Aortic smooth muscle cell (primary cell): ENCODE results near the gene STRN3. TPM values are rescaled to one million over a fixed set of nuclear protein-coding genes. Genes with fewer than 3 reads are reported as not detected.

Experiments used
- total RNA-seq: library from RNA; depleted of rRNA; stranded (reverse); fragments of >200 nt; gene quantifications from 2 replicates; pipeline ENCODE4 v1.2.3, GENCODE V29; 2014

STRN3 gene, protein sequence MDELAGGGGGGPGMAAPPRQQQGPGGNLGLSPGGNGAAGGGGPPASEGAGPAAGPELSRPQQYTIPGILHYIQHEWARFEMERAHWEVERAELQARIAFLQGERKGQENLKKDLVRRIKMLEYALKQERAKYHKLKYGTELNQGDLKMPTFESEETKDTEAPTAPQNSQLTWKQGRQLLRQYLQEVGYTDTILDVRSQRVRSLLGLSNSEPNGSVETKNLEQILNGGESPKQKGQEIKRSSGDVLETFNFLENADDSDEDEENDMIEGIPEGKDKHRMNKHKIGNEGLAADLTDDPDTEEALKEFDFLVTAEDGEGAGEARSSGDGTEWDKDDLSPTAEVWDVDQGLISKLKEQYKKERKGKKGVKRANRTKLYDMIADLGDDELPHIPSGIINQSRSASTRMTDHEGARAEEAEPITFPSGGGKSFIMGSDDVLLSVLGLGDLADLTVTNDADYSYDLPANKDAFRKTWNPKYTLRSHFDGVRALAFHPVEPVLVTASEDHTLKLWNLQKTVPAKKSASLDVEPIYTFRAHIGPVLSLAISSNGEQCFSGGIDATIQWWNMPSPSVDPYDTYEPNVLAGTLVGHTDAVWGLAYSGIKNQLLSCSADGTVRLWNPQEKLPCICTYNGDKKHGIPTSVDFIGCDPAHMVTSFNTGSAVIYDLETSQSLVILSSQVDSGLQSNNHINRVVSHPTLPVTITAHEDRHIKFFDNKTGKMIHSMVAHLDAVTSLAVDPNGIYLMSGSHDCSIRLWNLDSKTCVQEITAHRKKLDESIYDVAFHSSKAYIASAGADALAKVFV
- total RNA-seq: 68.4 and 78.6 TPM in 2 replicates

DNA sequence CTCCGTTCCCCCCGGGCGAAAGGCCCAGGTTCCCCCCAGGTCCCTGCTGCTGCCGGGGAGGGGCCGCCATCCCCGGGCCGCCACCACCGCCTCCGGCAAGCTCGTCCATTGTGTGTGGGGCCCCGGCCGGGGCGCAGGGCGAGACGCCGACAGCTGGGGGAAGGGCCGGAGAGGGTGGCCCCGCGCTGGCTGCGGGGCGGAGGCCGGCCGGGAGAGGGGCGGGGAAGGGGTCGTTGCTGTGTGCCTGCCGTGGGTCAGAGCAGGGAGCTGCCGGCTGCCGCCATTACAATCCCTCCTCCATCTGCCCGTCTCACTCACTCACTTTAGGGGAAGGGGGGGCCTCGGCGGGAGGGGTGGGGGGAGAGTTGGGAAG lies at the start of gene STRN3:
Gene STRN3 (minus strand): TSS at position 303 of the 373 bp plus-strand sequence. CDS start 194 bp downstream, at position 109.

DNA sequence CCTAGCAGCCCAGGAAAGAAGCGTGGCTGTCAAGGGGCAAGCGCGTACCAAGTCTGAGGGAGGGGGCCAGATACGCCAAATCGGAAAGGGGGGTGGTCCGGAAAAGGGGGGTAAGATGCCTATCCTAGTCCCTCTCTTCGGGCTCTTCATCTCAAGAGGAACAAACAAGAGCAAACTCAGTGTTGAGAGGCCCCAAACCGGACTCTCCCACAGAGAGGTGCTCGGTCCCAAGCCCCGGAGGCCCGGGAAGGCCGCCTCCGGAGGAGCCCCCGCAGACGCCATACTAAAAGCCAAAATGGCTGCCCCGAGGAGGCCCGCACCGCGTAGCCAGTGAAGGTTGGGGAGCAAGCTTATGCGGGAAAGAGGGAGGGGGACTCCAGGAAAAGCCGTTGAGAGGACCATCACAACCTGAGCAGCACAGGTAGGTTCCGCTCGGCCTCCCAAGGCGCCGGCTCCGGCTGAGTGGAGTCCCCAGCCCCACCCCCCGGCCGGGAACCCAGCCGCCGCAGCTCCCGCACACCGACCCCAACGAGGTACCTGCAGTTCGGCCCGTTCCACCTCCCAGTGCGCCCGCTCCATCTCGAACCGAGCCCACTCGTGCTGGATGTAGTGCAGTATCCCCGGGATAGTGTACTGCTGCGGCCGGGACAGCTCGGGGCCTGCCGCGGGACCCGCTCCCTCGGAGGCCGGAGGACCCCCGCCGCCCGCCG lies 657 bp downstream of the STRN3 start, which contains the start of gene AP4S1:
Gene AP4S1 (plus strand): TSS at position 283 of the 710 bp plus-strand sequence. CDS start 40,548 bp downstream, outside the sequence.

DNA sequence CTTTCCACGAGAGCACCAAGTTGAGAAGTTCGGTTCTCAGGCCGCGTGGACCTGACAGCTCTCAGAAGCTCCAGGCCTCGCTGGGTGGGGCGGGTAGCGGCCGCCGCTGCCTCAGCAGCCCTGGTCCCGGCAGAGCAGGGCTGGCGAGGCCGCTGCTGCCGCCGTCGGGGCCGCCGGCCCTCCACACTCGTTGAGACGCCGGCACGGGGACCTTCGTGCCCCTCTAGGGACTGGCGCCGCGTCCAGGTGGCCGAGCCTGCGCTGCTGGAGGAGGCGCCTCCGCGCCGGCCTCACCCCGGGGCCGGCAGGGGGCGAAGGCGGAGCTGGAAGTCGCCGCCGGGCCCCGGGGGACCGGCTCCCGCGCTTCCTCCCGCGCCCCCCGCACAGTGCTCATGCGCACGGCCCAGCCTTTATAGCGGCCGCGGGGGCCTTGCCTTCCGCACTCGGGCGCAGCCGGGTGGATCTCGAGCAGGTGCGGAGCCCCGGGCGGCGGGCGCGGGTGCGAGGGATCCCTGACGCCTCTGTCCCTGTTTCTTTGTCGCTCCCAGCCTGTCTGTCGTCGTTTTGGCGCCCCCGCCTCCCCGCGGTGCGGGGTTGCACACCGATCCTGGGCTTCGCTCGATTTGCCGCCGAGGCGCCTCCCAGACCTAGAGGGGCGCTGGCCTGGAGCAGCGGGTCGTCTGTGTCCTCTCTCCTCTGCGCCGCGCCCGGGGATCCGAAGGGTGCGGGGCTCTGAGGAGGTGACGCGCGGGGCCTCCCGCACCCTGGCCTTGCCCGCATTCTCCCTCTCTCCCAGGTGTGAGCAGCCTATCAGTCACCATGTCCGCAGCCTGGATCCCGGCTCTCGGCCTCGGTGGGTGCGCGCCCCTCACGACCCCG lies 151.8 kb downstream of the STRN3 start, which contains the start of gene COCH:
Gene COCH (plus strand): TSS at position 440 of the 879 bp plus-strand sequence. CDS start 380 bp downstream, at position 820.

Other genes starting within 250 kb of the STRN3 start
- gene COCH, start 151.8 kb downstream of the STRN3 start, total RNA-seq: 0.06 TPM in 1 of 2 replicates, not detected in the other
- 3.2 and 3.8 TPM in 2 replicates for gene AP4S1, start 730 bp downstream of the STRN3 start, total RNA-seq
- 404 and 433 TPM in 2 replicates for gene HECTD1, start 181.4 kb upstream of the STRN3 start, total RNA-seq